GM18505 (cell line): ENCODE results near the gene IL17C.

Experiments
- ATAC-seq: cut with Tn5 transposase; IDR thresholded peaks from one replicate; pipeline ENCODE4 v1.9.1; 2021; ENCODE audit not compliant: unreplicated experiment
- POLR2A ChIP-seq: IDR thresholded peaks from 4 replicates; pipeline ENCODE4 v1.6.1; 2011; ENCODE audit warnings: borderline replicate concordance; ENCODE audit not compliant: insufficient read depth, insufficient read length; ENCODE audit errors: extremely low read depth

Gene IL17C

DNA sequence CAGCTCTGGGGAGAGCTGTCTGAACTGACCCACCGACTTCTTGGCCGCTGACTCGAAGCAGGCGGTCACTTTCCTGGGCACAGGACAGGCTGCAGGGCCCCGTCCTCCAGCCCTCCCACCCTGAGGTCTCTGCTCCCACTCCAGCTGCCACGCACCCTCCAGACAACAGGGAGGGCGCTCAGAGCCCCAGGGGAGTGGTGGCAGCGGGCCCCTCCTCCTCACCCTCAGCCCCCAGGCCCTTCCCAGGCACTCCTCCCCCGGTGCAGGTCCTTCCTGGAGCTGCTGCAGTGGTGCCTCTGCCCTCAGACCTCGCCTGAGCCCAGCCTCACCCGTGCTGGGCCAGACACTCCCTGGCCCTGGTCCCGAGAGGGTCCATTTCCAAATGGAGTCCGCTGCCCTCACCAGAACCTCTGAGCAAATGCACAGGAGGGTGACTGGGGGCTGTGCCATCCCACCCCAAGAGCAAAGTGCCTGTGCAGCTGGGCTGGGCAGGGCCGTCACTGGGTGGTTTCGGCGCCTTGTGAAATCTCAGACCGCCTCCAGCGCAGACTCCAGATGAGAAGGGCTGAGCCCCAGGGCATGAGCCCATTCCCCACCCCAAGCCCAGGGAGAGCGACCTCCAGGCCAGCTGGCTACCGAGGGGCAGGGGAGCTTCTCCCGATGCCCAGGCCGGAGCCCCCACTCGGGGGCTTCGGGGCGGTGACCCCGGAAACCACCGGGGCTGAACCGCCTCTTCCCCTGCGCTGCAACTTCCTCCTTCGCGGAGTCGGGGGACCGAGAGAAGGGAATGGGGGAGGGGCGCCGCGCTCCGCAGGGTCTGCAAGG lies 11.8 kb downstream of the IL17C start:
- peak; percentile 3 for ATAC-seq
- peak; percentile 6 for TF ChIP-seq POLR2A

- ATAC-seq: peak; percentile 56
Measured at GRCh38 chr16:88650749-88651275, 12.4 kb downstream of the IL17C start, which contains the start of gene CYBA. Gene CYBA, minus strand, starts transcription at chr16:88651053. Its CDS starts 40 bp downstream, at chr16:88651013.

DNA sequence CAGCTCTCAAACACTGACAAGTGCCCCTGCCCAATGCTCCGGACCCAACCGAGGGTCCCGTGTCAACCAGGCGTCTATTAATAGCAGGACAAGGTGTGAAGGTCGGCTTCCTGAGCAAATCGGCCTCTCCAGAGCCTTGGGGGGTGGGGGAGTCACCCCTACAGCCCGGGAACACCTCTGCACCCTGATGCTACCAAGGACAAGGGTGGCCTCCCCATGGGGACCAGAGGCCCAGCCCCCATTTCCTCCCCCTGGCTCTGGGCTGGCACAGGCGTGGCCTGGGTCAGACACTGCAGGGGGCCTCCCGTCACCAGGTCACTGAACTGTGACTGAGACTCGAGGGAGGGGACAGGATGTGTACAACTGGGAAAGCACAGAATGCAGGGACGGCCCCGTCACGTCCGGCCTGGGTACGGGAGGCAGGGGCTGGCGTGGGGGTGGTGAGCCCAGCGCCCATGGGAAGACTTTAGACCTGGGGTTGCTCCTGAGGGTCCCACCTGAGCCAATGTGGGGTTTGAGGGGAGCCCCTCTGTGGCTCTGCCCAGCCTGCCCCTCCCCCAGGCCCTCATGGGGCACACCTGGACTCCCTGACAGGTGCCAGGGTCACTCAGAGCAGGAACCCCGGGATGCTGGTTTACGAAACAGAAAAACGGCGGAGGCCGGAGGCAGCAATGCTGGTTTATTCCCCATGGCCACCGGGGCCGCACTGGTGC lies 13.1 kb downstream of the IL17C start:
- peak; percentile 63 for ATAC-seq
- peak; percentile 65 for TF ChIP-seq POLR2A

More at GRCh38 chr16:88650749-88651275, 12.4 kb downstream of the IL17C start, which contains the start of gene CYBA:
- TF ChIP-seq POLR2A: peak; percentile 90

- ATAC-seq: peak; percentile 11
- TF ChIP-seq POLR2A: no peak
Measured at GRCh38 chr16:88651989-88652761, 13.8 kb downstream of the IL17C start.

- peak; percentile 19 for TF ChIP-seq POLR2A
- ATAC-seq: no peak
Measured at GRCh38 chr16:88652762-88653063, 14.3 kb downstream of the IL17C start.

- ATAC-seq: no peak
- no peak for TF ChIP-seq POLR2A
Measured at GRCh38 chr16:88653101-88653500, 14.7 kb downstream of the IL17C start.

- no peak for ATAC-seq
- TF ChIP-seq POLR2A: no peak
Measured at GRCh38 chr16:88653596-88654362, 15.4 kb downstream of the IL17C start.

DNA sequence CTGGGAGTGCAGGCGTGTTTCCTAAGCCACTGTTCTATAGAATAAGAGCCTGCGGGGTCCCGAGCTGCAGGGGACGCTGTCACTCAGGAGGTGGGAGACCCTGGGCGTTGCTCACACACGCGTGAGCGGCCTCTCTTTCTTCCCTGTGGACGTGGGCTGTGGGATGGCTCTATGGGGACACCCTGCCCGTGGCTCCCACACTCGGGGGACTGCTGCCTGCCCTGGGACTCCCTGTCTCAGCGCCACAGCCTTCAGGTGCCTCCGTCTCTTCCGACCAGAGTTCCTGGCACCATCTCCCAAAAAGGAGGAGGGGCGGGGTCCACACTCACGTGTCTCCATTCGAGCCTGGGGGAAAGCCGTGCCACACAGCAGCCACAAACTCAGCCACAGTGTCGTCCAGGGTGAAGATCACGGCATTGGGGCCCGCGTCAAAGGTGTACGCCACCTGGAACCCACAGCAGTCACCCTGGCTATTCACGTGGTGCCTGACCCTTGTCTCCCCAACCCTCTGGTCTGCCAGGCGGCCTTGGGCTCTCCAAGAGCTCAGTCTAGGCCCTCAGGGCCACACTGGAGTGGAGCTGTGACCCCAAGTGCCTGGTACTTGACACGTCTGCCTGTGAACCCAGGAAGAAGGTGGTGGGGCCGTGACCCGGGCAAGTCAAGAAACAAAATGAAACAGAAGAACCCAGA lies 16.1 kb downstream of the IL17C start:
- no peak for TF ChIP-seq POLR2A
- ATAC-seq: no peak

DNA sequence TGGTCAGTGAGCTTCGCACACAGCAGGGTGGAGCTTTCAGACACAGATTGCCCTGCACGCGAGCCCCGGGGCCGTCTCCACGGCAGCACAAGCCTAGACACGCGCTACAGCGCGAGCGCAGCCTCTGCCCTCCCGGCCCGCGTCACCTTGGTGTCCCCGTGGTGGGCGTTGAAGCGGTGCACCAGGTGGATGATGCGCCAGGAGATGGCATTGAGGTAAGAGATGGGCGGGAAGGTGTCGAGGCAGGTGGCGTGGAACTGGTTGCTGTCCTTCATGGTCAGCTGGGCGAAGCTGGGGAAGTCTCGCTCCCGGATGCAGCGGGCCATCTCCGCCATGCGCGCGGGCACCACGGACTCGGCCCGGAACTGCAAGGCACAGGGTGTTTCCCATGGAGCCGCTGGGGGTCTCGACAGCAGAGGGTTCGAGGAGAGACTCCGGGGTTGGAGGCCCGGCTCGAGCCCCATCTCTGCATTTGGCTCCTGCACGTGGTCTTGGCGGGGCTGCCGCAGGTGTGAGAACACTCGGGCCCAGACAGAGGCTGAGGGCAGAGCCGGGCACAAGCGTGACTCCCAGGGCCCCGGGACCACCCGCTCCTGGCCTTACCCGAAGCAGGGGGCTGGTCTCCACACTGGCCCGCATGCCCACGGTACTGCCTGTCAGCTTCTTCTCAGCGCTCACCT lies 16.8 kb downstream of the IL17C start:
- no peak for TF ChIP-seq POLR2A
- ATAC-seq: no peak

DNA sequence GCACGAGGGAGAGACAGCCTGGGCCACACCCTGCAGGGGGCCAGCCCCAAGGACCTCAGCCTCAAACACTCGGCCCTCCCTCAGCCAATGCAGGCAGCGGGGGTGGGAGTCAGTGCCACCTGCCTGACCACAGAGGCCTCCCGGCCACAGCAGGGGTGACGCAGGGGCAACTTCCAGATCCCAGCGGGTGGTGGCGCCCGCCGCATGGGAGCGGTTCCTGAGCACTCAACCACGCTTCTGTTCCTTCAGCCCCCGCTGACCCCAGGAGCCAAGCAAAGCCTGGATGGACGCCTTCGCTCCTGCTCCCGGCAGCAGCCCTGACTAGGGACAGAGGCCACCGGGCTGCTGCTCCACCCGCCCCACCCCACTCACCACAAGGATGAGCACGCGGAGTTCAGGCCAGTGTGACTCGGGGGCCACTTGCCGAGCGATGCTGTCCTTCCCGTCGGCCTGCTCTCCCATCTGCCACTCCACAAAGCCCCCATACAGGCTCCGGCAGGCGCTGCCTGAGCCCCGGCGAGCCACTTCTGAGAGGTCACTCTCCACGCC lies 17.4 kb downstream of the IL17C start:
- no peak for TF ChIP-seq POLR2A
- ATAC-seq: no peak

DNA sequence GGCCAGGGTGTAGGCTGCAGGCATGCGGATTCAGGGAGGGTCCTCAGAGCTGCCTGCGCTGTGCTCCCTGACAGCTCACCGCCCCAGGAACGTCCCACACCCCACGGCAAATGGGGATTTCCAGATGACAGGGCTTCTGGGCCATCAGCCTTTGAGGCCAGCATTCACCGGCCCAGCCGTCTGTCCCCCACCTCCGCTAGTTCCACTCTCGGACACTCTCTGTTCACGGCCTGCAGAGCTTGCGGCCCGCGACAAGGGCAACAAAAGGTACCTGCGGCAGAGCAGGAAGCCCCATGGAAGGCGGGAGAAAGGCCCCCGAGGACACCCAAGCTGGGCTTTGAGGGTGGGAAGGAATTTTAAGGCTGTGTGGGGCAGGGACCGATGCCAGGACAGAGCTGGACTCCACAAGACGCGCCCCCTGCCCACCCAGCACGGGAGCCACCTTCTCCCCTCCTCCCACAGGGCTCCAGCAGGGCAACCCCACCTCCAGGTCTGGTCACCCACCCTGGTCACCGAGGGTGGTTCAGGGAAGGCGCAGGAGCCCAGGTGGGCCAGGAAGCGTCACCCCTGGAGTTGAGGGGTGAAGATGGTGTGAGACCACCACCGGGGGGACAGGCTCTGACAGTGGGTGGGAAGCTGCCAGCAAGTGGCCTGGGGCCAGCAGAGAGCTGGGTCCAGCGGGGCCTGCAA lies 18.1 kb downstream of the IL17C start:
- ATAC-seq: no peak
- TF ChIP-seq POLR2A: no peak
